ENCODE measurements around the gene WTIP.

DNA sequence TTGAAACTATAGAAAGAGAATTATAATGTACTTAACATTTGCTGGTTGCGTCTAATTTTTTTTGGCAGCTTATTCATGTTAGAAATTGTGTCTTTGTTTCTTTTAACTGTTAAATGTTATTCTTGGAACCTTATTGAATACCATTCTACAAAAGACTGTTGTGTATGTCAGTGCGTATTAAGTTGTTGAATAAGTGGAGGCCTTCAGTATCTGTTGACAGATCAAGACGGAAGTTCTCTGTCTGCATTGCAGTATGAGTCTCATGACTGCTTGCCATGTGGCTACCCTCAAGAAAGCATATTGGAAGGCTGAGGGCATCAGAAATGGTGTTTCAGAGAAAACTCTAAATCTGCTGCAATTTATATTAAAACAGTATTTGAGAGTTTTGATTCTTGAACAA is 44.8 kb upstream of the WTIP start:
- TF ChIP-seq POLR2A (IDR thresholded peaks at IDR 0.05; ENCODE audit: low read length) (no peak), GATA1 (IDR thresholded peaks at IDR 0.05; ENCODE audit: low read depth, low read length) (no peak)

Measured in erythroblast (primary cell).